H7 (cell line): ENCODE measurements around the gene LIN7A. TPM values are rescaled to one million over a fixed set of nuclear protein-coding genes. Genes with fewer than 3 reads are reported as not detected.
A peak's percentile ranks its signal among the peaks of the same experiment; 100 is the strongest.

Experiments used
- DNase-seq: peaks from one replicate; pipeline ENCODE4 v3.0.0; 2012
- H3K27me3 ChIP-seq: 2 replicates; pipeline ENCODE4 v1.6.0; 2011; ENCODE audit warnings: mild to moderate bottlenecking, low read length; ENCODE audit not compliant: control insufficient read depth, insufficient read depth
- H3K36me3 ChIP-seq: replicated peaks from 2 replicates; pipeline ENCODE4 v1.5.1; 2011; ENCODE audit warnings: low read length; ENCODE audit not compliant: control insufficient read depth, insufficient read depth
- H3K4me3 ChIP-seq: 2 replicates; pipeline ENCODE4 v1.5.1; 2011; ENCODE audit warnings: low read depth, mild to moderate bottlenecking, control low read depth, low read length, moderate library complexity; ENCODE audit not compliant: insufficient read depth
- total RNA-seq: library from RNA; depleted of rRNA; stranded (reverse); fragments of >200 nt; shearing (Covaris generic); gene quantifications from 2 replicates; pipeline ENCODE4 v1.2.3, GENCODE V29; 2014; rRNA removed

LIN7A gene, protein sequence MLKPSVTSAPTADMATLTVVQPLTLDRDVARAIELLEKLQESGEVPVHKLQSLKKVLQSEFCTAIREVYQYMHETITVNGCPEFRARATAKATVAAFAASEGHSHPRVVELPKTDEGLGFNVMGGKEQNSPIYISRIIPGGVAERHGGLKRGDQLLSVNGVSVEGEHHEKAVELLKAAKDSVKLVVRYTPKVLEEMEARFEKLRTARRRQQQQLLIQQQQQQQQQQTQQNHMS
- total RNA-seq, result 7.6 and 11.9 TPM in 2 replicates

GRCh38 chr12:80937391-80938238 lies at the start of gene LIN7A:
Gene LIN7A, minus strand, starts transcription at chr12:80937934. Its CDS starts 212 bp downstream, at chr12:80937722.
- H3K27me3 ChIP-seq, result peaks cover 12% of the 10 kb centered on the region
- H3K4me3 ChIP-seq, result peak within 1 kb of the TSS; percentile 82
- DNase-seq, result peak; percentile 67
- no peaks in the 10 kb centered on the region for H3K36me3 ChIP-seq

GRCh38 chr12:80986224-80986623 lies 48.5 kb upstream of the LIN7A start:
- Histone ChIP-seq H3K4me3 (no peak overlapping the region), H3K27me3 (no peaks in the 10 kb centered on the region), H3K36me3 (no peaks in the 10 kb centered on the region)
- no peak for DNase-seq

- Histone ChIP-seq H3K27me3 (no peaks in the 10 kb centered on the region), H3K36me3 (no peaks in the 10 kb centered on the region), H3K4me3 (no peak overlapping the region)
- no peak for DNase-seq
Measured at GRCh38 chr12:80979816-80980215, 42.1 kb upstream of the LIN7A start.

DNA sequence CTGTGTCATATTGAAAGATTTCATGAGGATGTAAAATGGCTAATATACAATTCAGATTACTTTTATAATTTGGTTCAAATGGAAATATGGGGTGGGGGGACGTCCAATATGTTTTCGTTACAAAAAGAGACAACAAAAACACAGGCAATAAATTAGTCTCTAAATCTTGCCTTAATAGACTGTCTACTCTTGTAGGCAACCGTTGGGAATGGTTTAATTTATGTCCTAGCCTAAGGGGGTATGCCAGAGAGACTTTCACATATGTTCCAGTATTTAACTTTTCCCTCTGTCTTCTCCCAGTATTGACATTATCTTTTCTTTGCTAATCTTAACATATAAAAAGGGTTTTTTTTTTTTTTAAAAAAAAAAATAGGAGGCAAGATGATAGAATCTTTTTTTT lies 41.5 kb upstream of the LIN7A start:
- DNase-seq, result no peak
- H3K36me3 ChIP-seq, result no peaks in the 10 kb centered on the region
- no peak overlapping the region for H3K4me3 ChIP-seq
- no peaks in the 10 kb centered on the region for H3K27me3 ChIP-seq

DNA sequence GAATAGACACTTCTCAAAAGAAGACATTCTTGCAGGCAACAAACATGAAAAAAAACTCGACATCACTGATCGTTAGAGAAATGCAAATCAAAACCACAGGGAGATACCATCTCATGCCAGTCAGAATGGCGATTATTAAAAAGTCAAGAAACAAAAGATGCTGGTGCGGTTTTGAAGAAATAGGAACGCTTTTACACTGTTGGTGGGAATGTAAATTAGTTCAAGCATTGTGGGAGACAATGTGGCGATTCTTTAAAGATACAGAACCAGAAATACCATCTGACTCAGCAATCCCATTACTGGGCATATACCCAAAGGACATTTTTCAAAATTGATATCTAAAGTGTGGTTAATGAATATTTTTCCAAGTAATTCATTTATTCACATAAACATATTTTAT lies 39.6 kb upstream of the LIN7A start:
- no peak for DNase-seq
- Histone ChIP-seq H3K36me3 (no peaks in the 10 kb centered on the region), H3K27me3 (no peaks in the 10 kb centered on the region), H3K4me3 (no peak overlapping the region)

- DNase-seq, result no peak
- no peak overlapping the region for H3K4me3 ChIP-seq
- no peaks in the 10 kb centered on the region for H3K36me3 ChIP-seq
- H3K27me3 ChIP-seq, result no peaks in the 10 kb centered on the region
Measured at GRCh38 chr12:80968326-80968725, 30.6 kb upstream of the LIN7A start.

GRCh38 chr12:80967565-80967964 lies 29.8 kb upstream of the LIN7A start:
- no peaks in the 10 kb centered on the region for H3K27me3 ChIP-seq
- DNase-seq, result no peak
- H3K36me3 ChIP-seq, result no peaks in the 10 kb centered on the region
- H3K4me3 ChIP-seq, result no peak overlapping the region

- Histone ChIP-seq H3K36me3 (no peaks in the 10 kb centered on the region), H3K4me3 (no peak overlapping the region), H3K27me3 (no peaks in the 10 kb centered on the region)
- peak; percentile 2 for DNase-seq
Measured at GRCh38 chr12:80966001-80966400, 28.3 kb upstream of the LIN7A start.

DNA sequence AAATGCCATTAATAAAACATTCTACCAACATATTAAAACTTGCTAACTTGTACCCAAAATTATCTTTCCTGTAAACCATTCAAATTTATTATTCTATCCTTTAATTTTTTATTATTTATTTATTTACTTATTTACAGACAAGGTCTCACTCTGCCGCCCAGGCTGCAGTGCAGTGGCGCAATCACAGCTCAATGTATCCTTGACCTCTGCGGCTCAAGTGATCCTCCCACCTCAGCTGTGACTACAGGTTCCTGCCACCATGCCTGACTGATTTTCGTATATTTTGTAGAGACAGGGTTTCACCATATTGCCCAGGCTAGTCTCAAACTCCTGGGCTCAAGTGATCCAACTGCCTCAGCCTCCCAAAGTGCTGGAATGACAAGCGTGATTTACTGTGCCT lies 20.4 kb upstream of the LIN7A start:
- no peak for DNase-seq
- H3K4me3 ChIP-seq, result no peak overlapping the region

DNA sequence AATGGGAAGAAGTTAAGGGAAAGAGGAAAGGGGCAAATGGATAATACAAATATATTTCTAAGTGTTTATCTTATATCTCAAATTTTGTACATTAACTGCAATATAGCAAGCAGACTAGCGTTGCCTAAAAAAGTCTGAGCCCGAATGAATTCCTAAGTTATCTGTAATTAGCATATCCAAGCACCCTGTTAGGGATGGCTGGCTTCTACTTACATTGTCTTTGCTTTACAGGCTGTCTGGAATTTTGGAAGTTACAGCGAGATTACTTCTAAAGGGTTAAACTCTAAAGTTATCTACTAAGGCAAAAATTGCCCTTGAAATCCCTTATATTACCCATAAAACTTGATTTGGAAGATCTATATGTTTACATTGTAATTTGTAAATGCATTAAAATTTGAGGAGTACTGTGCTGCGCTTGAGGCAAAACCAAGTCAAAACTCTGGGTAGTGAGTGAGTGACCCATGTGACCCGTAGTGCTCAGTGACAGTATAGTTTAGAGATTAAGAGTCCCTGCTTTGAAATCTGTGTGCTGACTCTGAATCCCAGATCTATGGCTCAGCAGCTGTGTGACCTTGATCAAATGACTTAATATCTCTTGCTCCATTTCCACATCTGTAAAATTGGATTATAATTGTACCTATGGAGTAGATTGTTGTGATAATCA lies 17.3 kb upstream of the LIN7A start:
- DNase-seq, result no peak
- Histone ChIP-seq H3K4me3 (no peak overlapping the region), H3K27me3 (no peaks in the 10 kb centered on the region), H3K36me3 (no peaks in the 10 kb centered on the region)

More for the DNA sequence above, 20.4 kb upstream of the LIN7A start:
- Histone ChIP-seq H3K27me3 (no peaks in the 10 kb centered on the region), H3K36me3 (no peaks in the 10 kb centered on the region)

DNA sequence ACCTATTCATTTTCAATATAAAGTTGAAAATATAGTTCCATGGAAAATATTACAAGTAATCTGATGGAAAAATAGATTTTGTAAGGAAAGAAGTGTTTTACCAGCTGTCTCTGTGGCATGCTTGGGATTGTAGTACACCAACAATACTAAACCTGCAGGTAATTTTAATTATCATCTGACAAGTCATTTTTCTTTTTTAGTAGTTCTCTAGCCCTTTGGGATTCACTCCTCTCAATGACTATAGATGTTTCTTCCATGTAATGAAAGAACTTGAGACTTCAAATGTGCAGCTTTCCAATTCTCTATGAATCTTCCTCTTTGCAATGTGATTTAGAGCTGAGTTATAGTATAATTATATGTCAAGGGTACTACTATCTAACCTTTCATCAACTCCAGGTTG lies 14.7 kb upstream of the LIN7A start:
- H3K27me3 ChIP-seq, result no peaks in the 10 kb centered on the region
- no peak overlapping the region for H3K4me3 ChIP-seq
- no peak for DNase-seq
- no peaks in the 10 kb centered on the region for H3K36me3 ChIP-seq

DNA sequence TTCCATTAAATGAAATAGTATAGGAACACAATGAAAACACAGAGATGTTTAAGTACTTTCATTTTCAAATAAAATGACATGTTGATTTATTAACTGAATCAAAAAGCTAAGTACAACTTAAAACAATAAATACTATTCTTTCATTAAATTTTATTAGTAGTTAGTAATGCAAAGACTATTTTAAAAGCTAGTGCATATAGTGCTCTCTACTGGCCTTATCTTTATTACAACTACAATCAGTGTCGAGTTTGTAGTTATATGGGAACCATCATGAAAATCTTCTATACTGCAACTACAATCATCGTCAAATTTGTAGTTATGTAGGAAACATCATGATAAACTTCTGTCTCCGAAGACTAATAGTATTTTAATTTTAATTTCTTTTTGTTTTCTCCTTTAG lies 8.9 kb upstream of the LIN7A start:
- Histone ChIP-seq H3K4me3 (no peak overlapping the region), H3K36me3 (no peaks in the 10 kb centered on the region), H3K27me3 (no peaks in the 10 kb centered on the region)
- DNase-seq, result no peak

GRCh38 chr12:80943338-80943737 lies 5.6 kb upstream of the LIN7A start:
- DNase-seq, result no peak
- H3K4me3 ChIP-seq, result no peak overlapping the region
- H3K27me3 ChIP-seq, result peaks cover 5% of the 10 kb centered on the region
- no peaks in the 10 kb centered on the region for H3K36me3 ChIP-seq

DNA sequence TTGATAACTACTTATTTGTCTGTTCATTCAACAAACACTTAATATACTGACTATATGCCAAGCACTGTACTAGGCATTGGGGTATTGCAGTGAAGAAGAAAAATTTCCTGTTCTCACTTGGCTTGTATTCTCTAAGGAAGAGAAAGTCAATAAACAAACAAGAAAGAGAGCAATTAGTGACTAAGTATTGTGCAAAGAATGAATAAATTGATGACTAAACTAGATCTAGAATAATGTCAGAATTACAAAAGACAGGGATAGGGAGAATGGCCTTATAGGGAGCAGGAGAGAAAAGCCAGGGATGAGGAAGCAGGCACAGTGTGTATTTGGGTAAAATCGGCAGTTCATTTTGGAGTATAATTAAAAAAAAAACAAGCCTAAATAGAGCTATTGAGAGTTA lies 4.2 kb upstream of the LIN7A start:
- no peak for DNase-seq
- Histone ChIP-seq H3K27me3 (peaks cover 12% of the 10 kb centered on the region), H3K36me3 (no peaks in the 10 kb centered on the region), H3K4me3 (no peak overlapping the region)
